Smooth muscle cell (in vitro differentiated cells): ENCODE data around the gene ETS1. TPM values are rescaled to one million over a fixed set of nuclear protein-coding genes. Genes with fewer than 3 reads are reported as not detected.
A peak's percentile ranks its signal among the peaks of the same experiment; 100 is the strongest.

Experiments
- DNase-seq: peaks from one replicate; lab custom pipeline; 2025; ENCODE audit not compliant: unreplicated experiment; lab: John Stamatoyannopoulos, UW
- H2AFZ ChIP-seq: fragments of 200-600 bp; sonication (generic); 2 replicates; pipeline ENCODE4 v1.6.0; 2016; ENCODE audit warnings: antibody characterized with exemption, low read depth, mild to moderate bottlenecking
- H3F3A ChIP-seq: fragments of 200-600 bp; sonication (generic); 2 replicates; pipeline ENCODE4 v1.6.0; 2017; ENCODE audit warnings: antibody characterized with exemption, low read depth
- H3K27ac ChIP-seq: fragments of 200-600 bp; sonication (generic); 2 replicates; pipeline ENCODE4 v1.5.1; 2016; ENCODE audit warnings: low read depth, mild to moderate bottlenecking
- H3K27me3 ChIP-seq: fragments of 200-600 bp; sonication (generic); 2 replicates; pipeline ENCODE4 v1.6.1; 2016; ENCODE audit warnings: low read depth, mild to moderate bottlenecking
- H3K36me3 ChIP-seq: fragments of 200-600 bp; sonication (generic); 2 replicates; pipeline ENCODE4 v1.5.1; 2016; ENCODE audit warnings: low read depth
- H3K4me1 ChIP-seq: fragments of 200-600 bp; sonication (generic); 2 replicates; pipeline ENCODE4 v1.5.1; 2016; ENCODE audit warnings: low read depth
- H3K4me2 ChIP-seq: fragments of 200-600 bp; sonication (generic); 2 replicates; pipeline ENCODE4 v1.6.0; 2016; ENCODE audit warnings: mild to moderate bottlenecking
- H3K4me3 ChIP-seq: fragments of 200-600 bp; sonication (generic); 2 replicates; pipeline ENCODE4 v1.5.1; 2016; ENCODE audit warnings: mild to moderate bottlenecking
- H3K79me2 ChIP-seq: fragments of 200-600 bp; sonication (generic); 2 replicates; pipeline ENCODE4 v1.6.0; 2016; ENCODE audit warnings: low read depth, mild to moderate bottlenecking
- H3K9ac ChIP-seq: fragments of 200-600 bp; sonication (generic); 2 replicates; pipeline ENCODE4 v1.6.0; 2016; ENCODE audit warnings: low read depth
- H3K9me3 ChIP-seq: fragments of 200-600 bp; sonication (generic); replicated peaks from 2 replicates; pipeline ENCODE4 v1.5.1; 2016; ENCODE audit warnings: low read depth
- H4K20me1 ChIP-seq: fragments of 200-600 bp; sonication (generic); 2 replicates; pipeline ENCODE4 v1.6.0; 2016; ENCODE audit warnings: low read depth
- WGBS: methylation state at CpG from one replicate; pipeline ENCODE4 v1.1.7; 2016; ENCODE audit warnings: low lambda C conversion rate; 5-methylcytosine and 5-hydroxymethylcytosine counted together
- polyA plus RNA-seq: library from polyadenylated mRNA; unstranded; fragments of >200 nt; fragmentation: Nextera tagmentation; extraction: Ambion mirVana; gene quantifications from 2 replicates; pipeline ENCODE4 v1.2.1, GENCODE V29; 2016
- total RNA-seq: library from RNA; depleted of rRNA; stranded (reverse); fragments of >200 nt; gene quantifications from 2 replicates; pipeline ENCODE4 v1.2.3, GENCODE V29; 2014
- TF ChIP-seq, protein P1 (sequence below): fragments of 200-600 bp; sonication (generic); IDR thresholded peaks from 2 replicates; pipeline ENCODE4 v1.5.1; 2017; ENCODE audit warnings: borderline replicate concordance, mild to moderate bottlenecking, antibody characterized with exemption; ENCODE audit not compliant: insufficient read depth, poor library complexity, severe bottlenecking

ETS1 gene
- total and polyA plus RNA-seq, 2 experiments from 2014 or later: 4.1 to 22.8 TPM

DNA sequence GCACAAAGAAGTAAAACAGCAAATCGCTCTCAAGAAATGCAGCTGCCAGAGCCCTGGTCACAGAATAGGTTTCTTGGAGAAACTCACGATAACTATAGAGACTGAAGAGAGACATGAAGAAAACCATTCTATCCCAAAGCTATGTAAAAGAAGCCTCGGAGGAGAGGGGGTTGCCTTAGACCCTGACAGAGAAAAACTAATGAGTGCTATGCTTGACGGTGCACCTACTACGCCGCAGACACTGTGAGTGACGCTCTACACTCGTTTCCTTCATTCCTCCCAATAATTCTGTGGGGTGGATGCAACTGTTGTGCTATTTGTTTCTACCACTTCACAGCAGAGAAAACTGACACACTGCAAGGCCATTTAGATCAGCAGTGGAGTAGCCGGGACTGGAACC, 121.8 kb downstream of the ETS1 start:
- Histone ChIP-seq H2AFZ (no peak overlapping the region), H3K9ac (no peak overlapping the region), H4K20me1 (no peaks in the 10 kb centered on the region), H3F3A (peaks cover 44% of the 10 kb centered on the region), H3K79me2 (peaks cover 34% of the 10 kb centered on the region), H3K9me3 (no peaks in the 10 kb centered on the region), H3K36me3 (peaks cover 4% of the 10 kb centered on the region), H3K4me2 (no peak overlapping the region), H3K27me3 (no peaks in the 10 kb centered on the region), H3K4me3 (no peak overlapping the region), H3K4me1 (peaks cover 17% of the 10 kb centered on the region), H3K27ac (no peak overlapping the region)
- 94% methylated on average over 9 of the region's 9 CpGs for WGBS
- no peak for DNase-seq
- TF ChIP-seq, protein P1, sequence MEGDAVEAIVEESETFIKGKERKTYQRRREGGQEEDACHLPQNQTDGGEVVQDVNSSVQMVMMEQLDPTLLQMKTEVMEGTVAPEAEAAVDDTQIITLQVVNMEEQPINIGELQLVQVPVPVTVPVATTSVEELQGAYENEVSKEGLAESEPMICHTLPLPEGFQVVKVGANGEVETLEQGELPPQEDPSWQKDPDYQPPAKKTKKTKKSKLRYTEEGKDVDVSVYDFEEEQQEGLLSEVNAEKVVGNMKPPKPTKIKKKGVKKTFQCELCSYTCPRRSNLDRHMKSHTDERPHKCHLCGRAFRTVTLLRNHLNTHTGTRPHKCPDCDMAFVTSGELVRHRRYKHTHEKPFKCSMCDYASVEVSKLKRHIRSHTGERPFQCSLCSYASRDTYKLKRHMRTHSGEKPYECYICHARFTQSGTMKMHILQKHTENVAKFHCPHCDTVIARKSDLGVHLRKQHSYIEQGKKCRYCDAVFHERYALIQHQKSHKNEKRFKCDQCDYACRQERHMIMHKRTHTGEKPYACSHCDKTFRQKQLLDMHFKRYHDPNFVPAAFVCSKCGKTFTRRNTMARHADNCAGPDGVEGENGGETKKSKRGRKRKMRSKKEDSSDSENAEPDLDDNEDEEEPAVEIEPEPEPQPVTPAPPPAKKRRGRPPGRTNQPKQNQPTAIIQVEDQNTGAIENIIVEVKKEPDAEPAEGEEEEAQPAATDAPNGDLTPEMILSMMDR: no peak

DNA sequence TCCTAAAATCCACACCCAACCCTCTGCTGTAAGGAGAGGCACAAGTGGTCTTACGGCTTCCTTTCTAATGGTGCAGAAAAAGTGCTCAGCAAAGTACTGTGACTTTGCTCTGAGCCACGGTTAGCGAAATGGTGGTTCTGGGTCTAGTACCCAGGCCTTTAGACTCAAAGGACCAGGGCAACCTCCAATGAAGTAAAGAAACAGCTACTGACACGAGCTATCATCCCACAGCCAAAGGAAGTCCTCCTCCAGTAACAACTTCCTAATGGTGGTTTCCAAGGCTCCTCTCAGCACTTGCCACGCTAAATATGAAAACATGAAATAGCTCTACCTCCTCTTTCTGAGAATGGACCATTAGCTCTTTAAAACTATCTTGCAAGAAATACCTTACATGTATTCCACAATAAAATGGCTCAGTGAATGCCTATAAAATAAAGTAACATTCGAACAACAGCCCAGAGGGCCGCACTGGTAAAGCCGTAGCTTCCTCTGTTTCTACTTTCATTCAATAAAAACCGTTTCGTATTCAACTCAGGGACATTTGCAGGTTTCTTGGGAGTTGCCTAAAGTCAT, 122.4 kb downstream of the ETS1 start:
- Histone ChIP-seq H2AFZ (no peak overlapping the region), H4K20me1 (no peaks in the 10 kb centered on the region), H3K79me2 (peaks cover 29% of the 10 kb centered on the region), H3K36me3 (peaks cover 4% of the 10 kb centered on the region), H3K4me3 (no peak overlapping the region), H3K4me1 (peaks cover 17% of the 10 kb centered on the region), H3K9me3 (no peaks in the 10 kb centered on the region), H3F3A (peaks cover 44% of the 10 kb centered on the region), H3K9ac (no peak overlapping the region), H3K27me3 (no peaks in the 10 kb centered on the region), H3K4me2 (no peak overlapping the region), H3K27ac (peak overlapping the region; percentile 73)
- 95% methylated on average over 10 of the region's 10 CpGs for WGBS
- TF ChIP-seq, protein P1: no peak
- DNase-seq: no peak

DNA sequence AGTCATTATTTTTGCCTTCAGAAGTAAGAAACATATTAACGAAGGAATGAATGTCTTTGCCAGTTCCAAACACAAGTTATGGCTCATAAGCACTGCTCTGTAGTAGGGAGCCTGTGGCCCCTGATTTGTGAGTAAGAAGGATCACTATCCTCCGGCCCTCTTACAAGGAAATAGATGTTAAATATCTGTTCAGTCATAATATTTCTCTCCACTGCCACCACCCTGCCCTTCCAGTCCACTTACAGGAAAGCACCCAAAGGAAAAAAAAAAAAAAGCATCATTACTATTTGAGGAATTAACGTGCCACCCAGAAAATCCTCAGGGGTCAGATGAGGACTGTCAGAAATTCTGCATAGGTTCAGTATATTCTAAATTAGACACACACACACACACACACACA, 123.4 kb downstream of the ETS1 start:
- no peaks in the 10 kb centered on the region for H4K20me1 ChIP-seq
- H3K9me3 ChIP-seq: no peaks in the 10 kb centered on the region
- no peak for DNase-seq
- peaks cover 19% of the 10 kb centered on the region for H3K79me2 ChIP-seq
- no peaks in the 10 kb centered on the region for H3K27me3 ChIP-seq
- peaks cover 38% of the 10 kb centered on the region for H3F3A ChIP-seq
- peaks cover 17% of the 10 kb centered on the region for H3K4me1 ChIP-seq
- TF ChIP-seq, protein P1: no peak
- H2AFZ ChIP-seq: no peak overlapping the region
- peak overlapping the region; percentile 19 for H3K4me2 ChIP-seq
- H3K9ac ChIP-seq: peak overlapping the region; percentile 50
- peak overlapping the region; percentile 73 for H3K27ac ChIP-seq
- 80% methylated on average over 3 of the region's 3 CpGs for WGBS
- H3K4me3 ChIP-seq: no peak overlapping the region
- H3K36me3 ChIP-seq: peaks cover 4% of the 10 kb centered on the region

DNA sequence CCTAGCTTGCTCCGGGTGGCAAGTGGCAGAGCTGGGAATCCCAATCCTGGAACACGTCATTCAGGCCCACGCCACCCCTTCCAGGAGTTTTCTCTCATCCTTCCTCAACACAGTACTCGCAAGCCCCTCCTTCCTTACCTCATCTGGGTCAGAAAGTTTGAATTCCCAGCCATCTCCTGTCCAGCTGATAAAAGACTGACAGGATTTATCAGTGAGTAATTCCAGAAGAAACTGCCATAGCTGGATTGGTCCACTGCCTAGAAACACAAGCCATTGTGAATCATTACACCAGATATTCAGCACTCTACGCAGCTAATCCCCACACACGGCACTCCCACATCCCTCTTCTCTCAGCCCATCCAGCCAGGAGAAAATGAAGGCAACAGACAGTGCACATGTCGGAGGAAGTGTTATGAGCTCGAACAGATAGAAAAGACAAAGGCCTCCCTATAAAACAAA, 124.0 kb downstream of the ETS1 start:
- Histone ChIP-seq H3K9me3 (no peaks in the 10 kb centered on the region), H3K36me3 (peaks cover 4% of the 10 kb centered on the region), H2AFZ (no peak overlapping the region), H3K79me2 (peaks cover 13% of the 10 kb centered on the region), H4K20me1 (no peaks in the 10 kb centered on the region), H3K4me3 (no peak overlapping the region), H3K9ac (peak overlapping the region; percentile 50), H3K27ac (peak overlapping the region; percentile 73), H3K4me1 (peaks cover 12% of the 10 kb centered on the region), H3F3A (peaks cover 37% of the 10 kb centered on the region), H3K27me3 (no peaks in the 10 kb centered on the region), H3K4me2 (peak overlapping the region; percentile 19)
- 21% methylated on average over 8 of the region's 8 CpGs for WGBS
- TF ChIP-seq, protein P1: no peak
- DNase-seq: no peak
